Left lung (tissue), 10 donors: ENCODE results near the gene KDM2A. TPM values are rescaled to one million over a fixed set of nuclear protein-coding genes. Genes with fewer than 3 reads are reported as not detected.
A peak's percentile ranks its signal among the peaks of the same experiment; 100 is the strongest.

Source experiments
- ATAC-seq: fragments of 200-7000 bp; cut with Tn5 transposase; one replicate; pipeline ENCODE4 v1.9.1; 2020; ENCODE audit warnings: moderate library complexity
- DNase-seq, 4 donors: peaks; one replicate each; pipeline ENCODE4 v3.0.0-alpha.2; 2013 to 2020
- H3K27ac ChIP-seq, 2 donors: fragments of 200-600 bp; sonication (generic) in 1 of 2; one replicate each; pipeline versions ENCODE4 v1.5.0 to v1.8.0; 2020 to 2021
- H3K27me3 ChIP-seq, 2 donors: fragments of 200-600 bp; sonication (generic) in 1 of 2; one replicate each; pipeline versions ENCODE4 v1.5.0 to v1.8.0; 2020 to 2021
- H3K36me3 ChIP-seq, 2 donors: fragments of 200-600 bp; sonication (generic) in 1 of 2; one replicate each; pipeline versions ENCODE4 v1.5.0 to v1.8.0; 2020 to 2021
- H3K4me1 ChIP-seq, 2 donors: fragments of 200-600 bp; one replicate each; pipeline ENCODE4 v1.8.0; 2021
- H3K4me3 ChIP-seq, 2 donors: fragments of 200-600 bp; sonication (generic) in 1 of 2; one replicate each; pipeline versions ENCODE4 v1.5.0 to v1.8.0; 2020 to 2021; ENCODE audit warnings: mild to moderate bottlenecking in 1 of 2
- H3K9me3 ChIP-seq, 2 donors: fragments of 200-600 bp; sonication (generic) in 1 of 2; one replicate each; pipeline versions ENCODE4 v1.5.0 to v1.8.0; 2020 to 2021
- intact Hi-C, 2 donors: fragments of 100-400 bp; cut with DNase I; formaldehyde crosslinking; loops; one replicate each; pipeline versions ENCODE4 v1.11.2 to v1.14.2; 2022
- polyA plus RNA-seq, 6 donors: library from polyadenylated mRNA; unstranded; fragments of 120-200 nt; gene quantifications; one replicate each; pipeline ENCODE4 v1.2.1, GENCODE V29; 2013; ENCODE audit not compliant: insufficient read length in 6 of 6
- total RNA-seq, 2 donors: library from RNA; stranded (reverse); fragmentation: NEBNext Ultra II Directional; extraction: Animal tissue kit (Norgen Biotek cat#: 25700); gene quantifications; one replicate each; pipeline ENCODE4 v1.2.1, GENCODE V29; 2021
- TF ChIP-seq, protein P1 (sequence below), 2 donors: fragments of 200-600 bp; sonication (generic) in 1 of 2; IDR thresholded peaks; one replicate each; pipeline versions ENCODE4 v1.5.0 to v1.8.0; 2021; ENCODE audit warnings: antibody characterized with exemption in 2 of 2
- donor health status: DM: no; HTN: yes; CAD: no.
- donor health status: DM: no; HTN: no; CAD: no.

Gene KDM2A
- total and polyA plus RNA-seq, 8 donors = 71.0 to 87.0 (median 80.3) TPM

DNA sequence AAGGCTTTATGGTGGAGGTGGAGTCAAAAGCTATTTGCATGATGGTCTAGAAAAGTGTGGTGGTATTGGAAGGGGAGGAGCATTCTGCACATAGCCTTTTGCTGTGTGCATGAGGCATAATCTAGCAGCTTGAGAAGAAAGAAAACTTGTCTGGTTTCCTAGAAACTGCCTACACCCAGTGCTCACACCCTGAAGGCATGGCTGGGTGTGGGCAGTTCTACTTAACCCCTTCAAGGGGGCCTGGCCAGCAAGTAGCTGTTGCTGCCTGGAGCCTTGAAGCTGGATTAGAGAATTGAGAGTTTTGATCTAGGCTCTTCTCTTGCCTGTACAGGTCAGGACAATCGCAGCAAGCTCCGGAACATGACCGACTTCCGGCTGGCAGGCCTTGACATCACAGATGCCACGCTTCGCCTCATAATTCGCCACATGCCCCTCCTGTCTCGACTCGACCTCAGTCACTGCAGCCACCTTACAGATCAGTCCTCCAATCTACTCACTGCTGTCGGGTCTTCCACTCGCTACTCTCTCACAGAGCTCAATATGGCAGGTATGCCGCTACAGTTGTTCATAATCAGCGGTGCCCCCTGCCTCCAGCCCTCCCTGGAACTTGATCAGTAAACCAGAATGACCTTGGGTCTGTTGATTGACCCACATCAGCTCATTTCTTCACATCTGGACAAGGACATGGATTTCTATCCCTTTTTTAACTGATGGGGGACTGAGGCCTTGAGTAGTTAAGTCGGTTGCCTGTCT, 135.0 kb downstream of the KDM2A start:
- DNase-seq (no peak), ATAC-seq (peak; percentile 35)
- intact Hi-C loops = no loop called here
- Histone ChIP-seq H3K9me3 (no peaks in the 10 kb centered on the region), H3K36me3 (peaks cover 0 to 85% of the 10 kb centered on the region in 2 donors), H3K4me3 (no peak overlapping the region), H3K4me1 (peaks cover 3 to 23% of the 10 kb centered on the region in 2 donors), H3K27ac (no peak overlapping the region), H3K27me3 (no peaks in the 10 kb centered on the region)
- TF ChIP-seq, protein P1, sequence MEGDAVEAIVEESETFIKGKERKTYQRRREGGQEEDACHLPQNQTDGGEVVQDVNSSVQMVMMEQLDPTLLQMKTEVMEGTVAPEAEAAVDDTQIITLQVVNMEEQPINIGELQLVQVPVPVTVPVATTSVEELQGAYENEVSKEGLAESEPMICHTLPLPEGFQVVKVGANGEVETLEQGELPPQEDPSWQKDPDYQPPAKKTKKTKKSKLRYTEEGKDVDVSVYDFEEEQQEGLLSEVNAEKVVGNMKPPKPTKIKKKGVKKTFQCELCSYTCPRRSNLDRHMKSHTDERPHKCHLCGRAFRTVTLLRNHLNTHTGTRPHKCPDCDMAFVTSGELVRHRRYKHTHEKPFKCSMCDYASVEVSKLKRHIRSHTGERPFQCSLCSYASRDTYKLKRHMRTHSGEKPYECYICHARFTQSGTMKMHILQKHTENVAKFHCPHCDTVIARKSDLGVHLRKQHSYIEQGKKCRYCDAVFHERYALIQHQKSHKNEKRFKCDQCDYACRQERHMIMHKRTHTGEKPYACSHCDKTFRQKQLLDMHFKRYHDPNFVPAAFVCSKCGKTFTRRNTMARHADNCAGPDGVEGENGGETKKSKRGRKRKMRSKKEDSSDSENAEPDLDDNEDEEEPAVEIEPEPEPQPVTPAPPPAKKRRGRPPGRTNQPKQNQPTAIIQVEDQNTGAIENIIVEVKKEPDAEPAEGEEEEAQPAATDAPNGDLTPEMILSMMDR (IDR thresholded peaks at IDR 0.05) = no peak

DNA sequence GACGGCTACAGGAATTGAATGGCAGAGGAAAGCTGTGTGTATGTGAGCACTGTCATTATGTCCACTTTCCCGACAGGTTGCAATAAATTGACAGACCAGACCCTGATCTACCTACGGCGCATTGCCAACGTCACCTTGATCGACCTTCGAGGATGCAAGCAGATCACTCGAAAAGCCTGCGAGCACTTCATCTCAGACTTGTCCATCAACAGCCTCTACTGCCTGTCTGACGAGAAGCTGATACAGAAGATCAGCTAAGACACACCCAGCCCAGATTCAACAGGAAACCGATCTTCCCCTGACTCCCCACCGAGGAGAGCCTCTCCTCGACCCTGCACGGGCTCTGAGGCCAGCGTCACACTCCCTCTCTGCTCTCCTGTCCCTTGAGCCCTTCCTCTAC, 135.7 kb downstream of the KDM2A start:
- peaks cover 0 to 77% of the 10 kb centered on the region in 2 donors for H3K36me3 ChIP-seq
- no peak for DNase-seq
- H3K9me3 ChIP-seq = no peaks in the 10 kb centered on the region
- peaks cover 3 to 23% of the 10 kb centered on the region in 2 donors for H3K4me1 ChIP-seq
- H3K27me3 ChIP-seq = no peaks in the 10 kb centered on the region
- H3K4me3 ChIP-seq = no peak overlapping the region
- ATAC-seq = no peak
- TF ChIP-seq, protein P1 (IDR thresholded peaks at IDR 0.05) = no peak
- no peak overlapping the region for H3K27ac ChIP-seq
- intact Hi-C loops = no loop called here

DNA sequence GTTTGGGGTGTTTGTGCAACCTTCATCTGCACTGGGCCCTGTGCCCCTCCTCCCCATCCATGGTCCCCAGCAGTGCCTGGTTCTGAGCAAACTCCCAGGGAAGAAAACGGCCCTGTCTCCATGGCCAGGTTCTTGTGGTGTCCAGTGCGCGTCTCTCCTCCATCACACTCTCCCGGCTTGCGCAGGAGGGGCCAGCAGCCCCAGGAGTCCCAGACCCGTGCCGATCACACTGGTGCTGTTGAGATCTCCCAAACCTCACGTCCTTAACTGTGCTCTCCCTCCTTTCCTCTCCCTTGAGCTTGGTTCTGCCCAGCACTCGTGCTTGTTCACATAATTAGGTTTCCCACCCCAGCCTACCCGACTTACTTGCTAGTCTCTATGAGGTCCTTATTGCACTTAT, 136.3 kb downstream of the KDM2A start:
- Histone ChIP-seq H3K9me3 (no peaks in the 10 kb centered on the region), H3K4me3 (no peak overlapping the region), H3K27ac (no peak overlapping the region), H3K27me3 (no peaks in the 10 kb centered on the region), H3K4me1 (peaks cover 3 to 23% of the 10 kb centered on the region in 2 donors), H3K36me3 (peaks cover 0 to 72% of the 10 kb centered on the region in 2 donors)
- intact Hi-C loops = no loop called here
- TF ChIP-seq, protein P1 (IDR thresholded peaks at IDR 0.05) = no peak
- DNase-seq (no peak), ATAC-seq (no peak)

DNA sequence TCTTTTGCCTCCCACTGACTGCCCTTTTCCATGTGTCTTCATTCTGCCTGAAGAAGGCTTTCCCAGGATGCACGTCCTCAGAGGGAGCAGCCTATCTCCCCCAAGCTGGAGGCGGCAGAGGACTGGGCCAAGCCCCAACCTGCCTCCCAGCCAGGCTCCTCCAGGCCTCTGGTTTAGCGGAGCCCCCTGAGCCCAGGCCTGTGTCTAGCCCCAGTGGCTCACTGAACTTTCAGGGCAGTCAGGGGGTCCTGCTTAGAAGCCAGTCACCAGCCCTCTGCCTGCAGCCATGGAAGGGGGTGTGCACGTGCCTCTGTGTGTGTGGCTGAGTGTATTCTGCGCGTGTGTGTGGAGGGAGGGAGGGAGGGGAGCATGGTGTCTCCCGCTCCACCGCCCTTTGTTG, 136.8 kb downstream of the KDM2A start:
- ATAC-seq = no peak
- DNase-seq = no peak
- intact Hi-C loops = no loop called here
- TF ChIP-seq, protein P1 (IDR thresholded peaks at IDR 0.05) = no peak
- no peaks in the 10 kb centered on the region for H3K27me3 ChIP-seq
- H3K9me3 ChIP-seq = no peaks in the 10 kb centered on the region
- H3K36me3 ChIP-seq = peaks cover 0 to 67% of the 10 kb centered on the region in 2 donors
- no peak overlapping the region for H3K27ac ChIP-seq
- peaks cover 3 to 26% of the 10 kb centered on the region in 2 donors for H3K4me1 ChIP-seq
- H3K4me3 ChIP-seq = no peak overlapping the region

DNA sequence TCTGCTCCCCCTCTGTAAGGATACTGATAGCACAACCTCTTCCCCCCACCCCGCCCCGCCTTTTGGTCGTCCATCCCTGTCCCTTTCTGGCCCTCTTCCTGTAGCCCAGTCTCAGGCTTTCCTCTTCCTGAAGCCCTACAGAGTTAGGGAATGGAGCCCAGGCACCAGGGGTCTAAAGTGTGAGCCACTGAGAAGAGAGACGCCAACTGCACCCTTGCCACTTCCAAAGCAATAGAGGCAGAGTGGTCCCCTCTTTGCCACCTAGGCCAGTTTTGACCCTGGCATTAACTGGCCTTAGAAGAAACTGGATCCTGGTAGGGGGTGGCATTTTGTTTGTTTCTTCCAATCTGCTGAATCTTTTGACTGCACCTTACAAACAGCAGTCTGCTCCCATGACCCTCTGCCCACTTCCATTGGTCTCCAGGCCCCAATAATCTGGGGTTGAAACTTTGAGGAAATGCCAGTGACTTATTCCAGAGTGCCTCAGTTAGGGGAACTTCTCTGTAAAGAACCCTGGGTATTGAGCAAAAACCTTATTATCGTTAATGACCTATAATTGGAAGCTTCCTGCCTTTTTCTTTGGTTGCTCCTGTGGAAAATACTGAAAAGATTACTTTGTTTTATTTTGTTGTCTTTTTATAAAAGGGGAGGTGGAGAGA, 137.5 kb downstream of the KDM2A start:
- Histone ChIP-seq H3K27ac (no peak overlapping the region), H3K4me1 (peaks cover 3 to 33% of the 10 kb centered on the region in 2 donors), H3K9me3 (no peaks in the 10 kb centered on the region), H3K4me3 (no peak overlapping the region), H3K36me3 (peaks cover 0 to 59% of the 10 kb centered on the region in 2 donors), H3K27me3 (peaks cover 0 to 4% of the 10 kb centered on the region in 2 donors)
- TF ChIP-seq, protein P1 (IDR thresholded peaks at IDR 0.05) = no peak
- no peak for DNase-seq
- no peak for ATAC-seq
- intact Hi-C loops = no loop called here
